Measurements from ENCODE around the gene SEMA4B.

SEMA4B gene

DNA sequence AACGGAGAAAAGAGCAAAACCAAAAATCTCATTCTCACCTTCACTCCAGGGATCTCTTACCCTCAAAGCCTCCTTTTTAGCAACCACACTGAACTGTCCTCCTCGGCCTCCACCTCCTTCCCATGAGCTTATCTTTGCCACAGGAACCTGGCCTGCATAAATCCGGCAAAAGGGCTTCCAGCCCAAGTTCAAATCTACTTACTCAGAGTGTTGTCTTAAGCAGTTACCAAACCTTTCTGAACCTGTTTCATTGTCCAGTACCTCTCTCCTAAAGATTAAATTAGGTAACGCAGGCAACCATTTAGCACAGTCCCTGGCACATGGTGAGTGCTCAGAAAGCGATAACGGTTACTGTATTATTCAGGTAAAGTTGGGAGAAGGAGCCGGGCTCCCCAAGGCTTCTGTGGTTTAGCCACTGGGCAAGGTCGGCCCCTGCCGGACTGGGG is 31.8 kb downstream of the SEMA4B start:
- peak overlapping the region; percentile 48 for H3K27ac Mint-ChIP-seq
- peak overlapping the region; percentile 81 for H3K4me3 Mint-ChIP-seq
- H3K4me1 Mint-ChIP-seq = peaks cover 32% of the 10 kb centered on the region

DNA sequence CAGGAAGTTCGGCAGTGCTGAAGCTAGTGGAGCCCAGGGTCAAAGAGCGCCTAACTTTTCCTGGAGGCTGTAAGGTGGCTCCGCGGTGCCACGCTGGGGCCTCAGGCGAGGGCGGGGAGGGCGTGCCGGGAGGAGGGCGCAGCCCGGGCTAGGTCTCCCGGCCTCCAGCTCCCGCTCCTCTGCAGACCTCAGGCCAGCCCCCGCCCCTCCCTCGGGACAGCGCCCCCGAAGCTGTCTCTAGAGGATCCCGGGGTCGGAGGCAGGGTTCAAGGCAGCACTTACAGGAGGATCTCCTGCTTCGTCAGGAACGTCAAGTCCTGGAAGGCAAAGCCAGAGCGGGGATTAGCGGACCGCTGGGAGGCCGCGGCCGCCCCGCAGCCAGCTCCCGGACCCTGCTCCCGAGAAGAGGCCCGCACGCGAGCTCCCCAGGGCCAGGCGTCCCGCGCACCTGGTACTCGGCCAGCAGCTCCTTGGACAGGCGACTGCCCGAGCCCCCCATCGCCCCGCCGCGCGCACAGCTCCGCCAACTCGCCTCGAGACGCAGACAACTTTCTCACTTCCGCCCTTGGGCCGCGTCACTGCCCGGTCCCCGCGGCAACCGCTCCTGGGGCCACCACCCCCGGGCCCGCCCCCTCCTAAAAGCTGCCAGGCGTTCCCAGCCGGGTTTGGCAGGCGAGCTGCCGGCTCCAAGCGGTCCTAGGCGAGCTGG is 32.4 kb downstream of the SEMA4B start, which contains the start of gene CIB1:
TSS of gene CIB1 (minus strand) at position 555 of the 709 bp plus-strand sequence. CDS start at position 499, 56 bp downstream.
- TF ChIP-seq, protein P1, sequence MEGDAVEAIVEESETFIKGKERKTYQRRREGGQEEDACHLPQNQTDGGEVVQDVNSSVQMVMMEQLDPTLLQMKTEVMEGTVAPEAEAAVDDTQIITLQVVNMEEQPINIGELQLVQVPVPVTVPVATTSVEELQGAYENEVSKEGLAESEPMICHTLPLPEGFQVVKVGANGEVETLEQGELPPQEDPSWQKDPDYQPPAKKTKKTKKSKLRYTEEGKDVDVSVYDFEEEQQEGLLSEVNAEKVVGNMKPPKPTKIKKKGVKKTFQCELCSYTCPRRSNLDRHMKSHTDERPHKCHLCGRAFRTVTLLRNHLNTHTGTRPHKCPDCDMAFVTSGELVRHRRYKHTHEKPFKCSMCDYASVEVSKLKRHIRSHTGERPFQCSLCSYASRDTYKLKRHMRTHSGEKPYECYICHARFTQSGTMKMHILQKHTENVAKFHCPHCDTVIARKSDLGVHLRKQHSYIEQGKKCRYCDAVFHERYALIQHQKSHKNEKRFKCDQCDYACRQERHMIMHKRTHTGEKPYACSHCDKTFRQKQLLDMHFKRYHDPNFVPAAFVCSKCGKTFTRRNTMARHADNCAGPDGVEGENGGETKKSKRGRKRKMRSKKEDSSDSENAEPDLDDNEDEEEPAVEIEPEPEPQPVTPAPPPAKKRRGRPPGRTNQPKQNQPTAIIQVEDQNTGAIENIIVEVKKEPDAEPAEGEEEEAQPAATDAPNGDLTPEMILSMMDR (IDR thresholded peaks at IDR 0.05) = no peak
- DNase-seq = peak; percentile 94
- Mint-ChIP-seq H3K27ac (peak within 1 kb of the TSS; percentile 48), H3K36me3 (ENCODE audit: low read depth) (peaks cover 30% of the 10 kb centered on the region), H3K9me3 (no peaks in the 10 kb centered on the region), H3K4me1 (peaks cover 32% of the 10 kb centered on the region), H3K27me3 (ENCODE audit: low read depth, poor library complexity) (peaks cover 10% of the 10 kb centered on the region), H3K4me3 (peak within 1 kb of the TSS; percentile 81)

More for the DNA sequence above, 31.8 kb downstream of the SEMA4B start:
- Mint-ChIP-seq H3K27me3 (ENCODE audit: low read depth, poor library complexity) (peaks cover 10% of the 10 kb centered on the region), H3K36me3 (ENCODE audit: low read depth) (peaks cover 26% of the 10 kb centered on the region), H3K9me3 (no peaks in the 10 kb centered on the region)
- TF ChIP-seq, protein P1 (IDR thresholded peaks at IDR 0.05) = peak; percentile 40
- no peak for DNase-seq

DNA sequence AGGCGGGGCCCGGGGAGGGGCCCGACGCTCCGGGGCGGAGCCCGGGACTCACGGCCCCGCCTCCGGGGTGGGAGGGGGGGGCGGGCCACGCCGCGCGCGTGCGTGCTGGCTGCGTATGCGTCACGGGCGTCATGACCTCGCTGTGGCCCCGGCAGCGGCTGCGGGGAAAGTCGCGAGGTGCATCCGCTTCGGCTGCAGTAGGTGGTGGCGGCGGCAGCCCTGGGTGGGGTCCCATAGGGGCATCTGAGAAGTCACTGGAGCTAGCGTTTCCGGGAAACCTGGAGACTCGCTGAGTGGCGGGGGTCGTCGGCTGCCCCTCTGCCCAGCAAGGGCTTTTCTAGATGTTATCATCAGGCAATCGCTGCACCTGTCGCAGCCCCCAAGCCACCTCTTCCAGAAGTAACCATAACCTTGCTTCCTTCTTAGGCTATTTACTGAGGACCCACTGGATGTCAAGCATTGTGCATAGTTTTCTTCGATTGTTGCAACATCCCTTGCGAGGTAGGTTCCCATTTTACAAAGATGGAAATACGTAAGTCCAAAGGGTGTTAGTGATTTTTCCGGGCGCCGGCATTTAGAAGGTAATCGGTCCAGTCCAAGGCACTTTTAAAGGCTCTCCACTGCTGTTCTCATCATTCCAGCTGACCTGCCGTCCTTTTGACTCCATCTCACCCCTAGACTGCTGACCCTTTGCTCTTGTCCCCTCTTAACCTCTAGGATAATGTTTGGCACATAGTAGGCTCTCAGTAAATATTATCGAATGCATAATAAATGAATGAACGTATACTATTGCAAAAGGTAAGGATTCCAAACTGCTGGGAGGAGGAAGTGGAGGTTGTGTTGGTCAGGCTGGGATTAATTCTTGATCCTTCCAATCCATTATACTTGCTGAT is 33.2 kb downstream of the SEMA4B start, which contains the start of gene GDPGP1:
TSS of gene GDPGP1 (plus strand) at position 114 of the 893 bp plus-strand sequence. CDS start 6,700 bp downstream, outside the sequence.
- Mint-ChIP-seq H3K4me1 (peaks cover 36% of the 10 kb centered on the region), H3K4me3 (peak within 1 kb of the TSS; percentile 81), H3K9me3 (no peaks in the 10 kb centered on the region), H3K27me3 (ENCODE audit: low read depth, poor library complexity) (peaks cover 7% of the 10 kb centered on the region), H3K27ac (peak within 1 kb of the TSS; percentile 48), H3K36me3 (ENCODE audit: low read depth) (peaks cover 22% of the 10 kb centered on the region)
- TF ChIP-seq, protein P1 (IDR thresholded peaks at IDR 0.05) = no peak
- DNase-seq = no peak

DNA sequence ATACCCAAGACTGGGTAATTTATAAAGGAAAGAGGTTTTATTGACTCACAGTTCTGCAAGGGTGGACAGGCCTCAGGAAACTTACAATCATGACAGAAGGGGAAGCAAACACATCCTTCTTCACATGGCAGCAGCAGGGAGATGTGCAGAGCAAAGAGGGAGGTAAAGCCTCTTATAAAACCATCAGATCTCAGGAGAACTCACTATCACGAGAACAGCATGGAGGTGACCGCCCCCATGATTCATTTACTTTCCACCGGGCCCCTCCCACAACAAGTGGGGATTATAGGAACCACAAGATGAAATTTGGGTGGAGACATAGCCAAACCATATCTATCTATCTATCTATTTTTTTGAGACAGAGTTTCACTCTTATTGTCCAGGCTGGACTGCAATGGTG is 38.2 kb downstream of the SEMA4B start:
- Mint-ChIP-seq H3K4me3 (no peak overlapping the region), H3K27ac (peak overlapping the region; percentile 36), H3K27me3 (ENCODE audit: low read depth, poor library complexity) (no peaks in the 10 kb centered on the region), H3K36me3 (ENCODE audit: low read depth) (peaks cover 13% of the 10 kb centered on the region), H3K4me1 (peaks cover 15% of the 10 kb centered on the region), H3K9me3 (no peaks in the 10 kb centered on the region)
- TF ChIP-seq, protein P1 (IDR thresholded peaks at IDR 0.05) = no peak
- no peak for DNase-seq

DNA sequence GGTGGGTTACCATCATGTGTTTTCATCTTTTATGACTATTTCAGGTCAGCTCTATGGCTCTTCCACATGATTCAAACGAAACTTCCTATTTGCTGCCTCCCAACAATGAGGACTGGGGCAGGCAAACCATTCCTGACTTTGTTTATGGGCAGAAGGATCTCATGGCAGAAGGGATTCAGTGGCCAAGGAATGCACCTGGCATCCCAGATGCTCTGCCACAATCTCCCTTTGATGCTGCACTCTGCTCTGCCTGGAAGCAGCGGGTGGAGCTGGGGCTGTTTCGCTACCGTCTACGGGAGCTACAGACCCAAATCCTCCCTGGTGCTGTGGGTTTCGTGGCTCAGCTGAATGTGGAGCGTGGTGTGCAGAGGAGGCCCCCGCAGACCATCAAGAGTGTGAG is 39.7 kb downstream of the SEMA4B start:
- no peaks in the 10 kb centered on the region for H3K9me3 Mint-ChIP-seq
- no peak overlapping the region for H3K4me3 Mint-ChIP-seq
- DNase-seq = no peak
- H3K4me1 Mint-ChIP-seq = peaks cover 6% of the 10 kb centered on the region
- TF ChIP-seq, protein P1 (IDR thresholded peaks at IDR 0.05) = no peak
- H3K27ac Mint-ChIP-seq = no peak overlapping the region
- H3K27me3 Mint-ChIP-seq (ENCODE audit: low read depth, poor library complexity) = no peaks in the 10 kb centered on the region
- H3K36me3 Mint-ChIP-seq (ENCODE audit: low read depth) = peaks cover 13% of the 10 kb centered on the region
